ENCODE measurements around the gene DYSF.

Gene DYSF

GRCh38 chr2:71705171-71705960 is 252.0 kb downstream of the DYSF start (continued):
- TF ChIP-seq ZBTB6 (tag by site-specific recombination; IDR thresholded peaks at IDR 0.05) (no peak), ZBTB11 (tag by site-specific recombination; conservative IDR thresholded peaks at IDR 0.05; ENCODE audit: low read depth) (no peak), GLIS2 (tag by site-specific recombination; IDR thresholded peaks at IDR 0.05) (no peak), ZNF580 (tag by site-specific recombination; IDR thresholded peaks at IDR 0.05) (no peak), ZBTB20 (tag by site-specific recombination; IDR thresholded peaks at IDR 0.05) (no peak)

GRCh38 chr2:71706121-71706520 is 252.8 kb downstream of the DYSF start:
- Histone ChIP-seq H3K9me3 (ENCODE audit: control insufficient read depth, insufficient read depth, low read depth, low read length) (no peaks in the 10 kb centered on the region), H3K4me3 (ENCODE audit: low read depth, low read length) (no peak overlapping the region), H3K4me1 (ENCODE audit: control insufficient read depth, insufficient read depth, low read length) (no peaks in the 10 kb centered on the region), H3K27ac (ENCODE audit: extremely low read depth, low read depth, low read length) (no peak overlapping the region), H3K36me3 (ENCODE audit: control insufficient read depth in 2 of 2, insufficient read depth in 1 of 2, low read length in 2 of 2) (no peaks in the 10 kb centered on the region)
- CTCF ChIA-PET: interaction anchor here (0.6 kb wide), 1 partner anchor 908 kb away, joined by 6 read pairs; no protein-coding TSS in a partner anchor
- TF ChIP-seq ZNF132 (tag by site-specific recombination; IDR thresholded peaks at IDR 0.05; ENCODE audit: borderline replicate concordance) (no peak), OSR2 (tag by site-specific recombination; IDR thresholded peaks at IDR 0.05) (no peak), ZNF23 (tag by site-specific recombination; IDR thresholded peaks at IDR 0.05; ENCODE audit: borderline replicate concordance) (no peak), HIC1 (tag by site-specific recombination; IDR thresholded peaks at IDR 0.05) (no peak), ZNF707 (tag by site-specific recombination; IDR thresholded peaks at IDR 0.05) (no peak), ZNF391 (tag by site-specific recombination; IDR thresholded peaks at IDR 0.05; ENCODE audit: borderline replicate concordance, low read depth) (no peak), ZNF292 (tag by site-specific recombination; IDR thresholded peaks at IDR 0.05; ENCODE audit: borderline replicate concordance, low read depth) (no peak), ZNF704 (tag by site-specific recombination; IDR thresholded peaks at IDR 0.05) (no peak), ZNF664 (tag by site-specific recombination; IDR thresholded peaks at IDR 0.05) (no peak)
- POLR2A ChIA-PET: no interaction called here

Data from HEK293 (cell line).